ENCODE data around the gene ELOVL6. TPM values are rescaled to one million over a fixed set of nuclear protein-coding genes. Genes with fewer than 3 reads are reported as not detected.

ELOVL6 gene
- total and polyA plus RNA-seq, 10 of the 15 experiments (the other 5 are each of a cell fraction or from before 2014, with no cell fraction given): 3.9 to 33.5 (median 8.1) TPM

DNA sequence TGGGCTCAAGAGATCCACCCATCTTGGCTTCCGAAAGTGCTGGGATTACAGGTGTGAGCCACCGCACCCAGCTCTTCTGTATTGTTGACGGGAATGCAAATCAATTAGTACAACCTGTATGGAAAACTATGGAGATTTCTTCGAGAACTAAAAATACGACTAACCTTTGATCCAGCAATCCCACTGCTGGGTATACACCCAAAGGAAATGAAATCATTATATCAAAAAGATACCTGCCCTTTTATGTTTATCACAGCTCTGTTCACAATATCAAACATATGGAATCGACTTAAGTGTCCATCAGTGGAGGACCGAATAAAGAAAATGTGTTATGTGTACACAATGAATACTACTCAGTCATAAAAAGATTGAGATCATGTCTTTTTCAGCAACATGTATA, 49.3 kb downstream of the ELOVL6 start:
- BruUV-seq (replicated peaks): no TSS peak
- intact Hi-C loops (cut with micrococcal nuclease; ENCODE audit: unreplicated experiment): no loop called here
- no peaks in the 10 kb centered on the region for H3K79me2 ChIP-seq (ENCODE audit: control insufficient read depth, insufficient read depth, low read length)
- no peak for DNase-seq (ENCODE audit: low read depth, low spot score)
- no peak for ATAC-seq
- no peak overlapping the region for H3K9ac ChIP-seq (ENCODE audit: control insufficient read depth, insufficient read depth, low read length)
- POLR2A ChIA-PET: interaction anchor here (0.6 kb wide), 1 partner anchor 19 kb away, joined by 3 read pairs; no protein-coding TSS in a partner anchor
- 0 out of 4 replicates have a peak, but pooled peaks cover 0 to 2% of the 10 kb centered on the region in 2 experiments for H3K36me3 ChIP-seq (ENCODE audit: control insufficient read depth in 2 of 2, insufficient read depth in 2 of 2, low read length in 1 of 2)
- no peak overlapping the region for H3K4me2 ChIP-seq (ENCODE audit: control insufficient read depth, insufficient read depth)
- SMC1A ChIA-PET (ENCODE audit: uncharacterized antibody, unreplicated experiment): interaction anchor here (0.9 to 1.2 kb wide), 2 partner anchors 12 to 39 kb away, joined by 3 to 4 read pairs; no protein-coding TSS in a partner anchor
- in situ Hi-C loops (cut with MboI): no loop called here
- TF ChIP-seq IRF5 (IDR thresholded peaks at IDR 0.05; ENCODE audit: borderline replicate concordance): no peak
- TF ChIP-seq WRNIP1 (IDR thresholded peaks at IDR 0.05; ENCODE audit: borderline replicate concordance, low read depth, low read length): no peak
- no peak for TF ChIP-seq RBBP5 (conservative IDR thresholded peaks at IDR 0.05)
- no peak for TF ChIP-seq MAX (IDR thresholded peaks at IDR 0.05; ENCODE audit: low read depth, low read length)
- no peak for TF ChIP-seq ASH2L (IDR thresholded peaks at IDR 0.05; ENCODE audit: borderline replicate concordance, low read depth)
- TF ChIP-seq BRCA1 (IDR thresholded peaks at IDR 0.05; ENCODE audit: low read depth, low read length): no peak
- TF ChIP-seq SP1 (IDR thresholded peaks at IDR 0.05; ENCODE audit: low read depth, low read length): no peak
- H3K27me3 ChIP-seq (replicated peaks in 1 of 2; ENCODE audit: control insufficient read depth in 2 of 2, insufficient read depth in 2 of 2, low read length in 1 of 2): no peaks in the 10 kb centered on the region
- no peak overlapping the region for H3K27ac ChIP-seq (ENCODE audit: control insufficient read depth, insufficient read depth)
- RAD21 ChIA-PET (ENCODE audit: unreplicated experiment): no interaction called here
- H4K20me1 ChIP-seq (ENCODE audit: control insufficient read depth, insufficient read depth): no peaks in the 10 kb centered on the region
- 99% methylated on average over 7 of the region's 7 CpGs for WGBS (ENCODE audit: insufficient coverage, insufficient replicate concordance, low lambda C conversion rate, missing lambda C conversion rate)
- H2AFZ ChIP-seq (ENCODE audit: control insufficient read depth, low read depth, low read length): no peak overlapping the region
- no peaks in the 10 kb centered on the region; the same call in 2 of the 3 replicates for H3K9me3 ChIP-seq (replicated peaks; ENCODE audit: control insufficient read depth, insufficient read depth, low read length)
- no peaks in the 10 kb centered on the region for H3K4me1 ChIP-seq (ENCODE audit: control insufficient read depth, insufficient read depth, low read length)
- no peak overlapping the region for H3K4me3 ChIP-seq
- FAIRE-seq: no peak
- CTCF ChIA-PET: no interaction called here
